HG02885 (cell line): ENCODE measurements around the gene IRAK2.

ENCODE experiments used
- ATAC-seq: cut with Tn5 transposase; IDR thresholded peaks from one replicate; pipeline ENCODE4 v1.9.1; 2021; ENCODE audit warnings: mild to moderate bottlenecking; ENCODE audit not compliant: unreplicated experiment, poor library complexity

The IRAK2 gene

GRCh38 chr3:10279384-10280176 lies 114.9 kb downstream of the IRAK2 start:
- no peak for ATAC-seq

GRCh38 chr3:10280177-10280529 lies 115.4 kb downstream of the IRAK2 start:
- no peak for ATAC-seq

GRCh38 chr3:10280571-10280970 lies 115.9 kb downstream of the IRAK2 start:
- ATAC-seq, result no peak

GRCh38 chr3:10281951-10282350 lies 117.2 kb downstream of the IRAK2 start:
- ATAC-seq, result no peak

- no peak for ATAC-seq
Observed at GRCh38 chr3:10283638-10284037, 118.9 kb downstream of the IRAK2 start.

GRCh38 chr3:10284496-10284895 lies 119.8 kb downstream of the IRAK2 start:
- ATAC-seq, result no peak

GRCh38 chr3:10285272-10286132 lies 120.8 kb downstream of the IRAK2 start:
- ATAC-seq, result no peak

- ATAC-seq, result no peak
Observed at GRCh38 chr3:10286133-10286524, 121.4 kb downstream of the IRAK2 start.

GRCh38 chr3:10286596-10287295 lies 122.0 kb downstream of the IRAK2 start:
- no peak for ATAC-seq

- ATAC-seq, result no peak
Observed at GRCh38 chr3:10287936-10288574, 123.3 kb downstream of the IRAK2 start.

GRCh38 chr3:10288575-10288960 lies 123.8 kb downstream of the IRAK2 start:
- ATAC-seq, result no peak

GRCh38 chr3:10289077-10289476 lies 124.4 kb downstream of the IRAK2 start:
- no peak for ATAC-seq

GRCh38 chr3:10289787-10290355 lies 125.2 kb downstream of the IRAK2 start:
- ATAC-seq, result no peak

GRCh38 chr3:10290481-10291176 lies 125.9 kb downstream of the IRAK2 start:
- no peak for ATAC-seq

GRCh38 chr3:10291641-10292040 lies 126.9 kb downstream of the IRAK2 start:
- ATAC-seq, result no peak

GRCh38 chr3:10292505-10293419 lies 128.0 kb downstream of the IRAK2 start, which contains the start of gene GHRL:
GHRL (minus strand) TSS chr3:10292947; CDS start chr3:10290180, 2,767 bp downstream.
- ATAC-seq, result peak; percentile 77
